IgD-negative memory B cell (primary cell): Measurements from ENCODE around the gene ARL4C. TPM values are rescaled to one million over a fixed set of nuclear protein-coding genes. Genes with fewer than 3 reads are reported as not detected.

Experiments
- H3K27ac Mint-ChIP-seq, 3 donors: one replicate each; pipeline ENCODE4 v1.8.0; 2020 to 2022; ENCODE audit warnings: mild to moderate bottlenecking in 3 of 3, mixed read lengths in 3 of 3, moderate library complexity in 1 of 3
- H3K27me3 Mint-ChIP-seq: one replicate; pipeline ENCODE4 v1.8.0; 2021; ENCODE audit warnings: mixed read lengths
- H3K36me3 Mint-ChIP-seq: one replicate; pipeline ENCODE4 v1.8.0; 2020; ENCODE audit warnings: mild to moderate bottlenecking, mixed read lengths
- H3K4me1 Mint-ChIP-seq, 3 donors: one replicate each; pipeline ENCODE4 v1.8.0; 2020 to 2022; ENCODE audit warnings: mixed read lengths in 3 of 3, mild to moderate bottlenecking in 1 of 3
- H3K4me3 Mint-ChIP-seq, 4 donors: one replicate each; pipeline ENCODE4 v1.8.0; 2020 to 2022; ENCODE audit warnings: mild to moderate bottlenecking in 4 of 4, mixed read lengths in 4 of 4, moderate library complexity in 3 of 4
- H3K9me3 Mint-ChIP-seq, 3 donors: one replicate each; pipeline ENCODE4 v1.8.0; 2020 to 2021; ENCODE audit warnings: mixed read lengths in 3 of 3, mild to moderate bottlenecking in 1 of 3
- polyA plus RNA-seq: library from polyadenylated mRNA; unstranded; fragments of 300-500 nt; fragmentation: Illumina TruSeq; gene quantifications from one replicate; pipeline ENCODE4 v1.2.3, GENCODE V29; 2021

Gene ARL4C
- polyA plus RNA-seq, 1 donor from 2014 or later, result 20.6 TPM

DNA sequence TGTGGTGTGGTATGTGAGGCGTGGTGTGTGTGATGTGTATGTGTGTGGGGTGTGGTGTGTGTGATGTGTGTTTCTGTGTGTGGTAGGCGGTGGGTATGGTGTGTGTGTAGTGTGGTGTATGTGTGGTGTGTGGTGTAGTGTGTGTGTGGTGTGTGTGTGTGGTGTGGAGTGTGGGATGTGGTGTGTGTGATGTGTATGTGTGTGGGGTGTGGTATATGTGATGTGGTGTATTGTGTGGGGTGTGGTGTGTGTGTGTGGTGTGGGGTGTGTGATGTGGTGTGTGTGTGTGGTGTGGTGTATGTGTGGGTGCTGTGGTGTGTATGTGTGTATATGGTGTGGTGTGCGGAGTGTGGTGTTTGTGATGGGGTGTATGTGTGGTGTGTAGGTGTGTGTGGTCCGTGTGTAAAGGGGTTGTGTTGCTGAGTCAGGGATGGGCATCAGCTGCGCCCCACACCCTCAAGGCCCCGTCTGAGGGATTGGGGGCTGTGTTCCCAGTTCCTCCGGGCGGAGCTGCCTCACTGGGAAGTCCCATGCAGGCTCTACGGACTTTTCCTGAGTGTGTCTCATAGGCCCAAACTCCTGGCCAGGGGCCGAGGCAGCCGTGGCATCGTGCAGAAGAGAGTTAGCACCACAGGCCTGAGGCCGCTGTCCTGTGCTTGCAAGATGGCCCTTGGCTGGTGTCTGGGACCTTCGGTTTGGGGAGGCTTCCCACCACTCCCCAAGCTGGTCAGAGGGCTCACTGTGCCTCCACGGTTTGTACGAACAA lies 18.2 kb upstream of the ARL4C start:
- Mint-ChIP-seq H3K27me3 (peaks cover 5% of the 10 kb centered on the region), H3K36me3 (no peaks in the 10 kb centered on the region)

GRCh38 chr2:234514099-234514498 lies 17.2 kb upstream of the ARL4C start:
- peaks cover 0 to 3% (median 0%) of the 10 kb centered on the region in 3 donors for H3K4me1 Mint-ChIP-seq
- no peak overlapping the region for H3K27ac Mint-ChIP-seq
- H3K27me3 Mint-ChIP-seq, result peaks cover 5% of the 10 kb centered on the region
- H3K4me3 Mint-ChIP-seq, result no peak overlapping the region
- H3K36me3 Mint-ChIP-seq, result no peaks in the 10 kb centered on the region
- no peaks in the 10 kb centered on the region for H3K9me3 Mint-ChIP-seq

More for the DNA sequence above, 18.2 kb upstream of the ARL4C start:
- no peak overlapping the region for H3K27ac Mint-ChIP-seq
- no peaks in the 10 kb centered on the region for H3K9me3 Mint-ChIP-seq
- H3K4me1 Mint-ChIP-seq, result peaks cover 0 to 3% (median 0%) of the 10 kb centered on the region in 3 donors
- H3K4me3 Mint-ChIP-seq, result no peak overlapping the region

- Mint-ChIP-seq H3K9me3 (no peaks in the 10 kb centered on the region), H3K27me3 (peaks cover 5% of the 10 kb centered on the region)
Measured at GRCh38 chr2:234512884-234513669, 16.2 kb upstream of the ARL4C start.

GRCh38 chr2:234502919-234503285 lies 6.0 kb upstream of the ARL4C start:
- H3K27me3 Mint-ChIP-seq, result peaks cover 14% of the 10 kb centered on the region
- no peak overlapping the region for H3K27ac Mint-ChIP-seq
- no peak overlapping the region for H3K4me3 Mint-ChIP-seq
- H3K9me3 Mint-ChIP-seq, result no peaks in the 10 kb centered on the region
- H3K36me3 Mint-ChIP-seq, result no peaks in the 10 kb centered on the region
- H3K4me1 Mint-ChIP-seq, result peaks cover 11 to 20% (median 16%) of the 10 kb centered on the region in 3 donors

More at GRCh38 chr2:234512884-234513669, 16.2 kb upstream of the ARL4C start:
- Mint-ChIP-seq H3K36me3 (no peaks in the 10 kb centered on the region), H3K4me3 (no peak overlapping the region), H3K4me1 (peaks cover 0 to 3% (median 0%) of the 10 kb centered on the region in 3 donors), H3K27ac (no peak overlapping the region)

DNA sequence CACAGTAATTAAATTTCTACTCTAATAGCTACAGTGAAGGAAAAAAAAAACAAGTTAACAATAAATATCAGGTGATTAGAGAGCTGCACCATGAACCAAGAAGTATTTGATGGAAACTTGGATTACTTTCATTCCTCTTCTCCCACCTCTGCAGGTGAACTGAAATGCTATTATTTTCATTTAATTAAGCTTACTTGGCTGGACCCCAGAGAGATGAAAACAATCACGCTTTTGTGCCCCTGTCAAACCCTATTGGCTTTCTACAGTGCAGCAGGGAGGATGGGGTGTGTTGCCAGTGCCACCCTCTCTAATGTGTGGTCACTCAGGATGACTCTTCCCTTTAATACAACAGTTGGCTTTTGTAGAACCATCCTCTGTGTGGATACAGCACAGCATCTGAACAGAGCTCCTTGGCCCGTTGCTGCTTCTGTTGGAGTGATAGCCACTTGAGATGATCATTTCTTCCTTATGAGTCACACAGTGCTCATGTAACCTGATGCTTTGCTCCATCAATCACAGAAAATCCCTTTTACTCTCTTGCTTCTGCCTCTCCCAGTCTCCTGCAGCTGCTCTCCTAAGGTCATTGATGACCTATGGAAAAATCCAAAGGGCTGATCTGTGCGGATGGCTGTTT lies 5.5 kb upstream of the ARL4C start:
- peaks cover 14% of the 10 kb centered on the region for H3K27me3 Mint-ChIP-seq
- no peak overlapping the region for H3K27ac Mint-ChIP-seq
- H3K36me3 Mint-ChIP-seq, result no peaks in the 10 kb centered on the region
- H3K4me1 Mint-ChIP-seq, result peaks cover 13 to 22% (median 17%) of the 10 kb centered on the region in 3 donors
- H3K4me3 Mint-ChIP-seq, result no peak overlapping the region
- no peaks in the 10 kb centered on the region for H3K9me3 Mint-ChIP-seq

GRCh38 chr2:234500394-234501006 lies 3.6 kb upstream of the ARL4C start:
- Mint-ChIP-seq H3K36me3 (peaks cover 2% of the 10 kb centered on the region), H3K4me3 (peak overlapping the region in 3 of 4 donors; percentile 59 to 83 (median 82)), H3K9me3 (no peaks in the 10 kb centered on the region), H3K4me1 (peaks cover 17 to 25% (median 20%) of the 10 kb centered on the region in 3 donors), H3K27me3 (peaks cover 11% of the 10 kb centered on the region), H3K27ac (peak overlapping the region; percentile 25 to 83 (median 75))

DNA sequence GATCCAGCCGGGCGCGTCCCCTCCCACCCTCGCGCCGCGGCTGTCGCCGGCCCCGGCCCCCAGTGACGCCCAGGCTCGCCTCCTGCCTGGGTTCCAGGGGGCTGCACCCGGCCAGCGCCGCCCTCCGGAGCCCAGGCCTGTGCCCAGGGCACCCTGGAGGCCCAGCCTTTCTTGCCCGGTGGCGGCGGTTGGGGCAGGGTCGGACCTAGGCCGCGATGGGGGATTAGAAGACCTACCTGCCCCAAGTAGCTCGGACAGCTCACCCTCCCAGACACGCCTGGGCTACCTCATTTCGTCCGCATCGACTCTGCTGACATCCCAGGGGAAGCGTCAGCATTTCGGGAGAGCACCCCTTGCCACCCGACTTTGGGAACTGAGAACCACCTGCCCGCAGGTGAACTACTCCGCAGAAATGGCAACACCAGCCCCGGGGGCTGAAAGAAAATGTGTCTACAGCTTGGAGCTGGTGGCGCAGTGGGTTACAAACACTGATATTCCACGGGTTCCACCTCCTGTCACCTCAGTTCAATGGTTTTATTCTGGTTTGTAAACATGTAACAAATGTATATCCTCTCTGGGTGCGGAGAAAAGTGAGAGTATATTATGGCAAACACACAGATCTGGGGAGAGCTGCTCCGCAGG lies 834 bp upstream of the ARL4C start:
- H3K27ac Mint-ChIP-seq, result peak overlapping the region; percentile 20 to 94 (median 86)
- H3K4me1 Mint-ChIP-seq, result peaks cover 34 to 35% (median 34%) of the 10 kb centered on the region in 3 donors
- peaks cover 2% of the 10 kb centered on the region for H3K36me3 Mint-ChIP-seq

GRCh38 chr2:234496055-234496834 lies 636 bp downstream of the ARL4C start:
- peaks cover 2% of the 10 kb centered on the region for H3K36me3 Mint-ChIP-seq
- no peaks in the 10 kb centered on the region for H3K27me3 Mint-ChIP-seq
- peaks cover 36 to 47% (median 42%) of the 10 kb centered on the region in 3 donors for H3K4me1 Mint-ChIP-seq
- peak overlapping the region; percentile 86 to 99 (median 98) for H3K4me3 Mint-ChIP-seq
- H3K27ac Mint-ChIP-seq, result peak overlapping the region; percentile 13 to 97 (median 92)
- no peaks in the 10 kb centered on the region for H3K9me3 Mint-ChIP-seq

More for the DNA sequence above, 834 bp upstream of the ARL4C start:
- Mint-ChIP-seq H3K4me3 (peak overlapping the region; percentile 69 to 91 (median 81)), H3K27me3 (peaks cover under 1% of the 10 kb centered on the region), H3K9me3 (no peaks in the 10 kb centered on the region)

GRCh38 chr2:234495251-234496054 lies 1.4 kb downstream of the ARL4C start:
- Mint-ChIP-seq H3K4me1 (peaks cover 42 to 55% (median 48%) of the 10 kb centered on the region in 3 donors), H3K36me3 (peaks cover 2% of the 10 kb centered on the region), H3K9me3 (no peaks in the 10 kb centered on the region), H3K27me3 (no peaks in the 10 kb centered on the region), H3K4me3 (peak overlapping the region; percentile 86 to 99 (median 98)), H3K27ac (peak overlapping the region; percentile 13 to 97 (median 92))

GRCh38 chr2:234494361-234495250 lies 2.3 kb downstream of the ARL4C start:
- no peaks in the 10 kb centered on the region for H3K27me3 Mint-ChIP-seq
- peaks cover 2% of the 10 kb centered on the region for H3K36me3 Mint-ChIP-seq
- H3K27ac Mint-ChIP-seq, result peak overlapping the region; percentile 13 to 92 (median 33)
- H3K4me1 Mint-ChIP-seq, result peaks cover 44 to 55% (median 51%) of the 10 kb centered on the region in 3 donors
- H3K9me3 Mint-ChIP-seq, result no peaks in the 10 kb centered on the region
- peak overlapping the region; percentile 86 to 99 (median 98) for H3K4me3 Mint-ChIP-seq

DNA sequence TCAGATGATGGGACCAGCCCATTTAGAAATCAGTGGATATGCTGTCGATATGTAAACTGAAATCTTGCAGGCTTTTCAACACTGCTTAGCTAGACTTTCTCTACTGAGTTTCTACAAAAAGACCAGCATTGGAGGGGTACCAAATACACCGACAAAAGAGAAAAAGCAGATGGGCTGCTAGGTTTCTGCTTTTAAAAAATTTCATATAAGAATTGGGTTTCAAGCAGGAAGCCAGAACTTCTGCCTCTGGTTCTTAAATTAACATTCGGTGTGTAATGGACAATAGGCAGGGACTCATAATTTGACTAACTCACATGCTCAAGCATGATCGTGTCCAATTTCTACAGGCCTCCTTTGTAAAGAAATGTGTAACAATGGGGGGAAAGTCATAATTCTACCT lies 3.1 kb downstream of the ARL4C start:
- H3K27me3 Mint-ChIP-seq, result no peaks in the 10 kb centered on the region
- H3K36me3 Mint-ChIP-seq, result peaks cover 2% of the 10 kb centered on the region
- peak overlapping the region; percentile 86 to 99 (median 98) for H3K4me3 Mint-ChIP-seq
- H3K27ac Mint-ChIP-seq, result peak overlapping the region in 1 of 3 donors; percentile 13
- peaks cover 46 to 54% (median 51%) of the 10 kb centered on the region in 3 donors for H3K4me1 Mint-ChIP-seq
- H3K9me3 Mint-ChIP-seq, result no peaks in the 10 kb centered on the region
